HepG2 (cell line): ENCODE measurements around the gene DUOXA2. TPM values are rescaled to one million over a fixed set of nuclear protein-coding genes. Genes with fewer than 3 reads are reported as not detected.

ENCODE experiments used
- ATAC-seq: fragments of 200-7000 bp; cut with Tn5 transposase; 3 replicates; pipeline ENCODE4 v1.9.1; 2020; ENCODE audit warnings: mild to moderate bottlenecking, moderate library complexity
- BruUV-seq: library from RNA; stranded (reverse); fragments of 400-500 nt; replicated peaks from 2 replicates; lab custom pipeline; 2021; lab: Mats Ljungman, UMichigan
- CTCF ChIA-PET: fragments of 300-600 bp; formaldehyde crosslinking; extraction: SDS; loops from one replicate; lab custom pipeline; 2021; ENCODE audit warnings: low total read pairs, inconsistent platforms, low intra/inter-chr PET ratio; lab: Yijun Ruan, JAX
- POLR2A ChIA-PET: fragments of 350-600 bp; sonication (Branson Sonifier 250); formaldehyde crosslinking; loops from one replicate; lab custom pipeline; 2020; ENCODE audit warnings: antibody characterized with exemption, inconsistent platforms; lab: Yijun Ruan, JAX
- DNase-seq: peaks from one replicate; pipeline ENCODE4 v3.0.0-alpha.2; 2015; ENCODE audit warnings: low spot score
- FAIRE-seq: peaks from 3 replicates; lab custom pipeline; 2011; peaks lifted over from hg19 to GRCh38; lab: Jason Lieb, UNC
- H2AFZ ChIP-seq: one replicate; pipeline ENCODE4 v1.6.1; 2011; ENCODE audit warnings: low read length, inconsistent platforms
- H3K27ac ChIP-seq: fragments of 300-600 bp; 3 replicates; pipeline ENCODE4 v1.8.0; 2011; ENCODE audit warnings: mixed run types, mild to moderate bottlenecking, mixed read lengths, low read length, inconsistent platforms; ENCODE audit not compliant: insufficient read depth; ENCODE audit errors: extremely low read length
- H3K27me3 ChIP-seq, 2 experiments: fragments of 200-600 bp in 1 of 2; 2 replicates in 1 of 2; 3 replicates in 1 of 2; pipeline versions ENCODE4 v1.6.0 to v1.8.0; 2011; ENCODE audit warnings: low read length in 2 of 2, mild to moderate bottlenecking in 2 of 2, moderate library complexity in 2 of 2, inconsistent platforms in 1 of 2; ENCODE audit not compliant: insufficient read depth in 2 of 2, control insufficient read depth in 1 of 2
- H3K36me3 ChIP-seq, 2 experiments: fragments of 200-600 bp in 1 of 2; replicated peaks in 1 of 2; 2 replicates in 1 of 2; 3 replicates in 1 of 2; pipeline versions ENCODE4 v1.5.1 to v1.8.0; 2011; ENCODE audit warnings: low read length in 2 of 2, inconsistent platforms in 1 of 2; ENCODE audit not compliant: insufficient read depth in 2 of 2, control insufficient read depth in 1 of 2
- H3K4me1 ChIP-seq: 2 replicates; pipeline ENCODE4 v1.5.1; 2012; ENCODE audit warnings: low read length, inconsistent platforms; ENCODE audit not compliant: insufficient read depth
- H3K4me2 ChIP-seq: 2 replicates; pipeline ENCODE4 v1.6.0; 2011; ENCODE audit warnings: low read depth, low read length, inconsistent platforms
- H3K4me3 ChIP-seq, 3 experiments: fragments of 200-600 bp in 1 of 3; sonication (generic), shearing (Covaris generic) in 1 of 3; replicated peaks in 1 of 3; 2 replicates each; pipeline ENCODE4 v1.5.1; 2011 to 2016; ENCODE audit warnings: low read length in 3 of 3, inconsistent platforms in 2 of 3, low read depth in 2 of 3, mild to moderate bottlenecking in 2 of 3, control low read depth in 1 of 3, mixed read lengths in 1 of 3; ENCODE audit not compliant: insufficient read depth in 1 of 3
- H3K79me2 ChIP-seq: one replicate; pipeline ENCODE4 v1.6.1; 2011; ENCODE audit warnings: low read length, inconsistent platforms; ENCODE audit not compliant: insufficient read depth
- H3K9ac ChIP-seq: 2 replicates; pipeline ENCODE4 v1.6.0; 2011; ENCODE audit warnings: mild to moderate bottlenecking, low read depth, low read length, inconsistent platforms; ENCODE audit not compliant: insufficient read depth
- H3K9me3 ChIP-seq: 2 replicates; pipeline ENCODE4 v1.5.1; 2012; ENCODE audit warnings: mild to moderate bottlenecking, low read length
- H4K20me1 ChIP-seq: 2 replicates; pipeline ENCODE4 v1.6.0; 2011; ENCODE audit warnings: inconsistent platforms, mild to moderate bottlenecking, low read length, moderate library complexity; ENCODE audit not compliant: insufficient read depth
- ELF4 ChIP-seq: sonication (generic); formaldehyde crosslinking; IDR thresholded peaks from 2 replicates; pipeline ENCODE4 v1.5.0; 2020; ENCODE audit warnings: missing genetic modification reagents, mild to moderate bottlenecking, moderate library complexity, borderline replicate concordance
- HOXA5 ChIP-seq: sonication (generic); formaldehyde crosslinking; IDR thresholded peaks from 2 replicates; pipeline ENCODE4 v1.4.0; 2020; ENCODE audit warnings: missing genetic modification reagents
- MAFF ChIP-seq: IDR thresholded peaks from 2 replicates; pipeline ENCODE4 v1.6.1; 2011; ENCODE audit warnings: low read depth, low read length, improper control_type of control experiment
- MED13 ChIP-seq: sonication (generic); formaldehyde crosslinking; IDR thresholded peaks from 2 replicates; pipeline ENCODE4 v1.5.0; 2020; ENCODE audit warnings: missing genetic modification reagents
- NR3C1 ChIP-seq: sonication (generic); formaldehyde crosslinking; IDR thresholded peaks from 2 replicates; pipeline ENCODE4 v1.4.0; 2020; ENCODE audit warnings: missing genetic modification reagents
- ZMYM4 ChIP-seq: sonication (generic); formaldehyde crosslinking; IDR thresholded peaks from 2 replicates; pipeline ENCODE4 v1.8.1; 2023; ENCODE audit warnings: mild to moderate bottlenecking, missing genetic modification reagents
- ZNF124 ChIP-seq: sonication (generic); formaldehyde crosslinking; IDR thresholded peaks from 2 replicates; pipeline ENCODE4 v1.4.0; 2020; ENCODE audit warnings: missing genetic modification reagents
- WGBS: methylation state at CpG from one replicate; pipeline ENCODE4 v1.1.6; 2017; ENCODE audit warnings: low lambda C conversion rate; 5-methylcytosine and 5-hydroxymethylcytosine counted together
- in situ Hi-C: cut with HindIII; loops from 2 replicates; pipeline ENCODE4 v1.10.0; 2017; ENCODE audit warnings: low pct_unique_long_range_greater_than_20kb; ENCODE audit not compliant: extremely low pct_ligation_motif_present
- intact Hi-C: fragments of 100-400 bp; cut with micrococcal nuclease; formaldehyde crosslinking; loops from one replicate; pipeline ENCODE4 v1.10.0; 2022; ENCODE audit not compliant: unreplicated experiment
- polyA plus RNA-seq, 8 experiments: library from polyadenylated mRNA; depleted of rRNA in 3 of 8; stranded (reverse) in 7 of 8; unstranded in 1 of 8; fragments of >200 nt; fragmentation: Illumina TruSeq in 4 of 8; extraction: Trizol in 4 of 8; gene quantifications; 2 replicates each; pipeline versions ENCODE4 v1.2.1 to v1.2.3, GENCODE V29; 2011 to 2016; ENCODE audit warnings: low read depth in 4 of 8, missing spikeins in 1 of 8, mixed read lengths in 1 of 8; ENCODE audit not compliant: insufficient read depth in 1 of 8
- total RNA-seq, 5 experiments: library from RNA; depleted of rRNA; stranded (reverse); fragments of >200 nt; fragmentation: Illumina TruSeq; extraction: Trizol; gene quantifications; 2 replicates each; pipeline ENCODE4 v1.2.3, GENCODE V29; 2016; ENCODE audit warnings: low read depth in 1 of 5
- TF ChIP-seq, protein P1 (sequence below): sonication (generic); formaldehyde crosslinking; IDR thresholded peaks from 2 replicates; pipeline ENCODE4 v1.5.0; 2020; ENCODE audit warnings: mild to moderate bottlenecking, missing genetic modification reagents, borderline replicate concordance
- TF ChIP-seq, protein P2 (sequence below): sonication (generic); formaldehyde crosslinking; IDR thresholded peaks from 2 replicates; pipeline ENCODE4 v1.4.0; 2020; ENCODE audit warnings: missing genetic modification reagents, borderline replicate concordance
- TF ChIP-seq, protein P3 (sequence below): IDR thresholded peaks from 2 replicates; pipeline ENCODE4 v1.6.1; 2018; ENCODE audit warnings: missing genetic modification reagents, mild to moderate bottlenecking, missing compliant biosample characterization
- TF ChIP-seq, protein P4 (sequence below): sonication (generic); formaldehyde crosslinking; conservative IDR thresholded peaks from 2 replicates; pipeline ENCODE4 v1.4.0; 2020; ENCODE audit warnings: missing genetic modification reagents
- TF ChIP-seq, protein P5 (sequence below): sonication (generic); formaldehyde crosslinking; IDR thresholded peaks from 2 replicates; pipeline ENCODE4 v1.4.0; 2020; ENCODE audit warnings: missing genetic modification reagents

The DUOXA2 gene
- total and polyA plus RNA-seq, 2 of the 13 experiments (the other 11 are each of a cell fraction or from before 2014, with no cell fraction given): 0.32 TPM; not detected in 1

DNA sequence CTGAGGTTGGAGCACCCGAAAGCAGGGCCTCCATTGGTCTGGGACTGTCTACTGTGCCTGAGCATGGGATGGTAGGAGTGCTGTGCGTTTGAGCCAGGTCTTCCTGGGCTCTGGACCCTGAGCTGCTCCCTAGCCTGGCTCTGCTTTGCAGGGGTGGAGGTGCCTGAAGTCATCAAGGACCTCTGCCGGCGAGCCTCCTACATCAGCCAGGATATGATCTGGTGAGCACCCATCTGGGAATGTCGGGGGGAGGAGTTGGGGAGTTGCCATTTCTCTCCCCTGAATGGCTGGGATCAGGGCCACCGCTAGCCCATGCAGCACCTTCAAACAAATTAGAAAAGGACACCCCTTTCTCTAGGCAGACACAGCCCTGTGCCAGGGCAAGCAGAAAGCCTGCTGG is 36.4 kb downstream of the DUOXA2 start:
- Histone ChIP-seq H3K27ac (no peak overlapping the region), H3K9ac (no peak overlapping the region), H3K9me3 (no peaks in the 10 kb centered on the region), H3K79me2 (no peaks in the 10 kb centered on the region), H3K27me3 (0 out of 5 replicates have a peak, but pooled peaks cover 0 to 15% of the 10 kb centered on the region in 2 experiments), H3K4me2 (no peak overlapping the region), H3K4me1 (peaks cover 8% of the 10 kb centered on the region), H3K4me3 (no peak overlapping the region), H4K20me1 (no peaks in the 10 kb centered on the region), H2AFZ (no peak overlapping the region), H3K36me3 (no peaks in the 10 kb centered on the region)
- no peak for FAIRE-seq
- intact Hi-C loops: no loop called here
- ChIA-PET CTCF (no interaction called here), POLR2A (no interaction called here)
- ATAC-seq: peak; percentile 52
- TF ChIP-seq ELF4 (CRISPR knock-in tag) (no peak), ZNF124 (no peak), ZMYM4 (CRISPR knock-in tag) (no peak), HOXA5 (CRISPR knock-in tag) (no peak), MAFF (no peak), NR3C1 (no peak), MED13 (no peak)
- TF ChIP-seq, protein P1, sequence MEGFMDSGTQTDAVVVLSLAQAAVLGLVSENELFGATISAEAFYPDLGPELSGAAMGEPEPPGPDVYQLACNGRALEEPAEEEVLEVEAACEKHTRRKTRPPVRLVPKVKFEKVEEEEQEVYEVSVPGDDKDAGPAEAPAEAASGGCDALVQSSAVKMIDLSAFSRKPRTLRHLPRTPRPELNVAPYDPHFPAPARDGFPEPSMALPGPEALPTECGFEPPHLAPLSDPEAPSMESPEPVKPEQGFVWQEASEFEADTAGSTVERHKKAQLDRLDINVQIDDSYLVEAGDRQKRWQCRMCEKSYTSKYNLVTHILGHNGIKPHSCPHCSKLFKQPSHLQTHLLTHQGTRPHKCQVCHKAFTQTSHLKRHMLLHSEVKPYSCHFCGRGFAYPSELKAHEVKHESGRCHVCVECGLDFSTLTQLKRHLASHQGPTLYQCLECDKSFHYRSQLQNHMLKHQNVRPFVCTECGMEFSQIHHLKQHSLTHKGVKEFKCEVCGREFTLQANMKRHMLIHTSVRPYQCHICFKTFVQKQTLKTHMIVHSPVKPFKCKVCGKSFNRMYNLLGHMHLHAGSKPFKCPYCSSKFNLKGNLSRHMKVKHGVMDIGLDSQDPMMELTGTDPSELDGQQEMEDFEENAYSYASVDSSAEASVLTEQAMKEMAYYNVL (CRISPR knock-in tag): no peak
- TF ChIP-seq, protein P2, sequence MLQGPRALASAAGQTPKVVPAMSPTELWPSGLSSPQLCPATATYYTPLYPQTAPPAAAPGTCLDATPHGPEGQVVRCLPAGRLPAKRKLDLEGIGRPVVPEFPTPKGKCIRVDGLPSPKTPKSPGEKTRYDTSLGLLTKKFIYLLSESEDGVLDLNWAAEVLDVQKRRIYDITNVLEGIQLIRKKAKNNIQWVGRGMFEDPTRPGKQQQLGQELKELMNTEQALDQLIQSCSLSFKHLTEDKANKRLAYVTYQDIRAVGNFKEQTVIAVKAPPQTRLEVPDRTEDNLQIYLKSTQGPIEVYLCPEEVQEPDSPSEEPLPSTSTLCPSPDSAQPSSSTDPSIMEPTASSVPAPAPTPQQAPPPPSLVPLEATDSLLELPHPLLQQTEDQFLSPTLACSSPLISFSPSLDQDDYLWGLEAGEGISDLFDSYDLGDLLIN: no peak
- TF ChIP-seq, protein P3, sequence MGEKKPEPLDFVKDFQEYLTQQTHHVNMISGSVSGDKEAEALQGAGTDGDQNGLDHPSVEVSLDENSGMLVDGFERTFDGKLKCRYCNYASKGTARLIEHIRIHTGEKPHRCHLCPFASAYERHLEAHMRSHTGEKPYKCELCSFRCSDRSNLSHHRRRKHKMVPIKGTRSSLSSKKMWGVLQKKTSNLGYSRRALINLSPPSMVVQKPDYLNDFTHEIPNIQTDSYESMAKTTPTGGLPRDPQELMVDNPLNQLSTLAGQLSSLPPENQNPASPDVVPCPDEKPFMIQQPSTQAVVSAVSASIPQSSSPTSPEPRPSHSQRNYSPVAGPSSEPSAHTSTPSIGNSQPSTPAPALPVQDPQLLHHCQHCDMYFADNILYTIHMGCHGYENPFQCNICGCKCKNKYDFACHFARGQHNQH (CRISPR knock-in tag): no peak
- TF ChIP-seq, protein P4, sequence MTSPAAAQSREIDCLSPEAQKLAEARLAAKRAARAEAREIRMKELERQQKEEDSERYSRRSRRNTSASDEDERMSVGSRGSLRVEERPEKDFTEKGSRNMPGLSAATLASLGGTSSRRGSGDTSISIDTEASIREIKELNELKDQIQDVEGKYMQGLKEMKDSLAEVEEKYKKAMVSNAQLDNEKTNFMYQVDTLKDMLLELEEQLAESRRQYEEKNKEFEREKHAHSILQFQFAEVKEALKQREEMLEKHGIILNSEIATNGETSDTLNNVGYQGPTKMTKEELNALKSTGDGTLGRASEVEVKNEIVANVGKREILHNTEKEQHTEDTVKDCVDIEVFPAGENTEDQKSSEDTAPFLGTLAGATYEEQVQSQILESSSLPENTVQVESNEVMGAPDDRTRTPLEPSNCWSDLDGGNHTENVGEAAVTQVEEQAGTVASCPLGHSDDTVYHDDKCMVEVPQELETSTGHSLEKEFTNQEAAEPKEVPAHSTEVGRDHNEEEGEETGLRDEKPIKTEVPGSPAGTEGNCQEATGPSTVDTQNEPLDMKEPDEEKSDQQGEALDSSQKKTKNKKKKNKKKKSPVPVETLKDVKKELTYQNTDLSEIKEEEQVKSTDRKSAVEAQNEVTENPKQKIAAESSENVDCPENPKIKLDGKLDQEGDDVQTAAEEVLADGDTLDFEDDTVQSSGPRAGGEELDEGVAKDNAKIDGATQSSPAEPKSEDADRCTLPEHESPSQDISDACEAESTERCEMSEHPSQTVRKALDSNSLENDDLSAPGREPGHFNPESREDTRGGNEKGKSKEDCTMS (CRISPR knock-in tag): no peak
- TF ChIP-seq, protein P5, sequence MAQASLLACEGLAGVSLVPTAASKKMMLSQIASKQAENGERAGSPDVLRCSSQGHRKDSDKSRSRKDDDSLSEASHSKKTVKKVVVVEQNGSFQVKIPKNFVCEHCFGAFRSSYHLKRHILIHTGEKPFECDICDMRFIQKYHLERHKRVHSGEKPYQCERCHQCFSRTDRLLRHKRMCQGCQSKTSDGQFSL (CRISPR knock-in tag): no peak
- DNase-seq: no peak
- 57% methylated on average over 1 of the region's 6 CpGs for WGBS
- in situ Hi-C loops: no loop called here
- BruUV-seq: no TSS peak
